SK-N-SH (cell line): Measurements from ENCODE around the gene C12orf60. TPM values are rescaled to one million over a fixed set of nuclear protein-coding genes. Genes with fewer than 3 reads are reported as not detected.

Experiments used
- CTCF ChIA-PET: fragments of 300-600, 350-600 bp; formaldehyde crosslinking; extraction: SDS; loops from one replicate; lab custom pipeline; 2021; lab: Yijun Ruan, JAX
- POLR2A ChIA-PET: fragments of 350-600 bp; sonication (Branson Sonifier 250); formaldehyde crosslinking; extraction: SDS; loops from one replicate; lab custom pipeline; 2020; ENCODE audit warnings: antibody characterized with exemption, inconsistent platforms; lab: Yijun Ruan, JAX
- DNase-seq: peaks from one replicate; pipeline ENCODE4 v3.0.0; 2012
- H2AFZ ChIP-seq: fragments of 200-600 bp; sonication (generic); 2 replicates; pipeline ENCODE4 v1.8.1; 2016; ENCODE audit warnings: antibody characterized with exemption, mild to moderate bottlenecking, low read depth
- H3F3A ChIP-seq: fragments of 200-600 bp; sonication (generic); replicated peaks from 2 replicates; pipeline ENCODE3; 2016; ENCODE audit warnings: antibody characterized with exemption, mild to moderate bottlenecking; ENCODE audit not compliant: insufficient read depth
- H3K27ac ChIP-seq, 2 experiments: fragments of 200-500 bp in 1 of 2; fragments of 200-600 bp in 1 of 2; sonication (Bioruptor generic) in 1 of 2; sonication (generic), shearing (Covaris generic) in 1 of 2; 2 replicates each; pipeline versions ENCODE4 v1.5.1 to v1.6.1; 2014 to 2016; ENCODE audit warnings: low read depth in 2 of 2, inconsistent platforms in 1 of 2, low read length in 1 of 2, mild to moderate bottlenecking in 1 of 2, mixed read lengths in 1 of 2
- H3K27me3 ChIP-seq: fragments of 200-600 bp; sonication (generic), shearing (Covaris generic); 2 replicates; pipeline ENCODE4 v1.6.1; 2016; ENCODE audit warnings: mixed run types; ENCODE audit not compliant: insufficient read depth
- H3K36me3 ChIP-seq, 2 experiments: fragments of 200-500 bp in 1 of 2; fragments of 200-600 bp in 1 of 2; sonication (Bioruptor generic) in 1 of 2; sonication (generic) in 1 of 2; replicated peaks in 1 of 2; 2 replicates each; pipeline versions ENCODE3 to v1.5.1; 2014 to 2016; ENCODE audit warnings: low read length in 1 of 2, mild to moderate bottlenecking in 1 of 2; ENCODE audit not compliant: insufficient read depth in 2 of 2, control insufficient read depth in 1 of 2
- H3K4me1 ChIP-seq, 2 experiments: fragments of 200-500 bp in 1 of 2; fragments of 200-600 bp in 1 of 2; sonication (Bioruptor generic) in 1 of 2; sonication (generic), shearing (Covaris generic) in 1 of 2; 2 replicates each; pipeline versions ENCODE4 v1.5.1 to v1.6.1; 2014 to 2016; ENCODE audit warnings: low read depth in 1 of 2, low read length in 1 of 2, mixed run types in 1 of 2; ENCODE audit not compliant: insufficient read depth in 2 of 2, control insufficient read depth in 1 of 2
- H3K4me2 ChIP-seq: fragments of 200-600 bp; sonication (generic), shearing (Covaris generic); 2 replicates; pipeline ENCODE4 v1.6.1; 2017; ENCODE audit warnings: mixed run types
- H3K4me3 ChIP-seq, 2 experiments: fragments of 200-500 bp in 1 of 2; fragments of 200-600 bp in 1 of 2; sonication (Bioruptor generic) in 1 of 2; sonication (generic), shearing (Covaris generic) in 1 of 2; 2 replicates each; pipeline versions ENCODE4 v1.5.1 to v1.8.1; 2014 to 2016; ENCODE audit warnings: low read depth in 2 of 2, inconsistent platforms in 1 of 2, low read length in 1 of 2, mild to moderate bottlenecking in 1 of 2, mixed read lengths in 1 of 2, moderate library complexity in 1 of 2
- H3K79me2 ChIP-seq: fragments of 200-600 bp; sonication (generic); 2 replicates; pipeline ENCODE4 v1.8.1; 2017; ENCODE audit warnings: mild to moderate bottlenecking; ENCODE audit not compliant: insufficient read depth
- H3K9ac ChIP-seq: fragments of 200-600 bp; sonication (generic); 2 replicates; pipeline ENCODE4 v1.6.1; 2017; ENCODE audit warnings: mixed run types
- H3K9me2 ChIP-seq: fragments of 200-600 bp; sonication (generic); 2 replicates; pipeline ENCODE4 v1.6.1; 2017; ENCODE audit warnings: mixed run types
- H3K9me3 ChIP-seq: fragments of 200-600 bp; sonication (generic); 2 replicates; pipeline ENCODE4 v1.6.1; 2017; ENCODE audit warnings: mixed run types, mild to moderate bottlenecking, moderate library complexity
- H4K20me1 ChIP-seq: fragments of 200-600 bp; sonication (generic); 2 replicates; pipeline ENCODE4 v1.6.1; 2017; ENCODE audit warnings: mild to moderate bottlenecking, mixed run types; ENCODE audit not compliant: insufficient read depth
- FOXJ3 ChIP-seq: sonication (generic); formaldehyde crosslinking; IDR thresholded peaks from 2 replicates; pipeline ENCODE4 v1.5.1; 2020; ENCODE audit warnings: mild to moderate bottlenecking, missing genetic modification reagents
- GABPA ChIP-seq: IDR thresholded peaks from 2 replicates; pipeline ENCODE4 v1.4.0; 2012; ENCODE audit warnings: low read depth, mild to moderate bottlenecking
- MEF2A ChIP-seq: IDR thresholded peaks from 2 replicates; pipeline ENCODE4 v1.4.0; 2012; ENCODE audit warnings: low read depth, borderline replicate concordance
- POLR2AphosphoS5 ChIP-seq: IDR thresholded peaks from 2 replicates; pipeline ENCODE4 v1.6.1; 2012; ENCODE audit warnings: low read depth, low read length
- SIN3A ChIP-seq: IDR thresholded peaks from 2 replicates; pipeline ENCODE4 v1.6.1; 2012; ENCODE audit warnings: low read depth, mild to moderate bottlenecking, low read length, moderate library complexity, borderline replicate concordance
- WGBS: methylation state at CpG from one replicate; pipeline ENCODE4 v1.1.6; 2017; ENCODE audit warnings: low lambda C conversion rate; 5-methylcytosine and 5-hydroxymethylcytosine counted together
- polyA plus RNA-seq, 3 experiments: library from polyadenylated mRNA; depleted of rRNA; stranded (reverse); fragments of >200 nt; gene quantifications; 2 replicates each; pipeline ENCODE4 v1.2.3, GENCODE V29; 2012
- TF ChIP-seq, protein P1 (sequence below): fragments of 150-350 bp; IDR thresholded peaks from 2 replicates; pipeline ENCODE4 v1.6.1; 2016; ENCODE audit warnings: mild to moderate bottlenecking, low read depth, low read length
- TF ChIP-seq, protein P2 (sequence below): IDR thresholded peaks from 2 replicates; pipeline ENCODE4 v1.4.0; 2012; ENCODE audit warnings: low read depth, borderline replicate concordance
- TF ChIP-seq, protein P3 (sequence below): IDR thresholded peaks from 2 replicates; pipeline ENCODE4; 2012

The C12orf60 gene
- polyA plus RNA-seq, 1 of the 3 experiments (the other 2 are of a cell fraction) = 0.87 TPM

DNA sequence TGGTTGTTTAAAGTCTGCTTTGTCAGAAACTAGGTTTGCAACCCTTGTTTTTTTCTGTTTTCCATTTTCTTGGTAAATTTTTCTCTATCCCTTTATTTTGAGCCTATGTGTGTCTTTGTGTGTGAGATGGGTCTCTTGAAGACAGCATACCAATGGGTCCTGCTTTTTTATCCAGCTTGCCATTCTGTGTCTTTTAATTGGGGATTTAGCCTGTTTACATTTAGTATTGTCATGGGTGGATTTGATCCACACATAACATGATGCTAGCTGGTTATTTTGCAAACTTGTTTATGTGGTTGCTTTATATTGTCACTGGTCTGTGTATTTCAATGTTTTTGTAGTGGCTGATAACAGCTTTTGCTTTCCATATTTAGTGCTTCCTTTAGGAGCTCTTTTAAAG lies 57.0 kb downstream of the C12orf60 start:
- POLR2A ChIA-PET = no interaction called here
- H3K9me2 ChIP-seq = no peaks in the 10 kb centered on the region
- H4K20me1 ChIP-seq = no peaks in the 10 kb centered on the region
- H3K9me3 ChIP-seq = no peaks in the 10 kb centered on the region; the same call in 1 of the 2 replicates
- no peak overlapping the region for H3K4me2 ChIP-seq
- H3K27ac ChIP-seq = no peak overlapping the region
- TF ChIP-seq, protein P1, sequence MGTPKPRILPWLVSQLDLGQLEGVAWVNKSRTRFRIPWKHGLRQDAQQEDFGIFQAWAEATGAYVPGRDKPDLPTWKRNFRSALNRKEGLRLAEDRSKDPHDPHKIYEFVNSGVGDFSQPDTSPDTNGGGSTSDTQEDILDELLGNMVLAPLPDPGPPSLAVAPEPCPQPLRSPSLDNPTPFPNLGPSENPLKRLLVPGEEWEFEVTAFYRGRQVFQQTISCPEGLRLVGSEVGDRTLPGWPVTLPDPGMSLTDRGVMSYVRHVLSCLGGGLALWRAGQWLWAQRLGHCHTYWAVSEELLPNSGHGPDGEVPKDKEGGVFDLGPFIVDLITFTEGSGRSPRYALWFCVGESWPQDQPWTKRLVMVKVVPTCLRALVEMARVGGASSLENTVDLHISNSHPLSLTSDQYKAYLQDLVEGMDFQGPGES = no peak
- CTCF ChIA-PET = interaction anchor here (0.7 to 0.9 kb wide), 2 partner anchors 15 to 98 kb away, joined by 3 read pairs; no protein-coding TSS in a partner anchor
- H3K27me3 ChIP-seq = no peaks in the 10 kb centered on the region
- H3K4me1 ChIP-seq = no peaks in the 10 kb centered on the region
- no peak overlapping the region for H3K4me3 ChIP-seq
- no peak overlapping the region for H2AFZ ChIP-seq
- H3K79me2 ChIP-seq = no peaks in the 10 kb centered on the region
- no peaks in the 10 kb centered on the region for H3F3A ChIP-seq
- no peak for DNase-seq
- H3K36me3 ChIP-seq = no peaks in the 10 kb centered on the region
- H3K9ac ChIP-seq = no peak overlapping the region

DNA sequence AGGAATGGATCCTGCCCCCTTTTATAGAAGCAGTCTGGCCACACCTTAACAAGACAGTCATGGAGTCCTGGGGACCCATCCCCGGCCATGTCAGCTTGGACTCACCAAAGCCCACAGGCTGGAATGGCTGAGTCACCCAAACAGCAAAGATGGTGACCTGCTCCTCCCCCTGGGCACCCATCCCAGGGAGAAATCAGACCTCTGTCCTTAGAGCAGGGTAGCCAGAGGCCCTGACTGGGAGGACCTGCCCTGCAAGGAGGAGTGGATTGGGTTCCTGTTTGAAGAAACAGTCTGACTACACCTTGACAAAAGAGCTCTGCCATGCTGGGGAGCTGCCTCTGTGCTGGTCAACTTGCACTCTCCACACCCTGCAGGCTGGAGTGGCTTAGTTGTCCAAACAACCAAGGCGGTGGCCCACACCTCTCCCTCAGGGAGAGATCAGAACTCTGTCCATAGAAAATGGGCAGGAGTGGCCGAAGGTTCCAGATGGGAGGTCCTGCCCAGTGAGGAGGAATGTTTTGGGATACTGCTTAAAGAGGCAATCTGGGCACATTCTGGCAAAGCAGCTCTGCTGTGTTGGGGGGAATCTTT lies 65.5 kb downstream of the C12orf60 start:
- Histone ChIP-seq H3F3A (no peaks in the 10 kb centered on the region), H3K9me3 (no peaks in the 10 kb centered on the region), H3K27me3 (no peaks in the 10 kb centered on the region), H3K4me1 (no peaks in the 10 kb centered on the region; a peak in 1 of 4 replicates), H3K4me3 (no peak overlapping the region), H3K27ac (no peak overlapping the region), H3K36me3 (no peaks in the 10 kb centered on the region), H4K20me1 (no peaks in the 10 kb centered on the region), H3K4me2 (no peak overlapping the region), H3K9ac (no peak overlapping the region), H3K79me2 (no peaks in the 10 kb centered on the region), H3K9me2 (no peaks in the 10 kb centered on the region), H2AFZ (0 out of 2 replicates have a peak overlapping the region, but pooled peaks have one; percentile 16)
- ChIA-PET CTCF (interaction anchor here (0.5 kb wide), 1 partner anchor 22 kb away, joined by 4 read pairs; no protein-coding TSS in a partner anchor), POLR2A (no interaction called here)
- DNase-seq = no peak
- 67% methylated on average over 1 of the region's 3 CpGs for WGBS
- TF ChIP-seq, protein P2, sequence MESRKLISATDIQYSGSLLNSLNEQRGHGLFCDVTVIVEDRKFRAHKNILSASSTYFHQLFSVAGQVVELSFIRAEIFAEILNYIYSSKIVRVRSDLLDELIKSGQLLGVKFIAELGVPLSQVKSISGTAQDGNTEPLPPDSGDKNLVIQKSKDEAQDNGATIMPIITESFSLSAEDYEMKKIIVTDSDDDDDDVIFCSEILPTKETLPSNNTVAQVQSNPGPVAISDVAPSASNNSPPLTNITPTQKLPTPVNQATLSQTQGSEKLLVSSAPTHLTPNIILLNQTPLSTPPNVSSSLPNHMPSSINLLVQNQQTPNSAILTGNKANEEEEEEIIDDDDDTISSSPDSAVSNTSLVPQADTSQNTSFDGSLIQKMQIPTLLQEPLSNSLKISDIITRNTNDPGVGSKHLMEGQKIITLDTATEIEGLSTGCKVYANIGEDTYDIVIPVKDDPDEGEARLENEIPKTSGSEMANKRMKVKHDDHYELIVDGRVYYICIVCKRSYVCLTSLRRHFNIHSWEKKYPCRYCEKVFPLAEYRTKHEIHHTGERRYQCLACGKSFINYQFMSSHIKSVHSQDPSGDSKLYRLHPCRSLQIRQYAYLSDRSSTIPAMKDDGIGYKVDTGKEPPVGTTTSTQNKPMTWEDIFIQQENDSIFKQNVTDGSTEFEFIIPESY = no peak
- TF ChIP-seq FOXJ3 (CRISPR knock-in tag) (no peak), GABPA (no peak), MEF2A (no peak), POLR2AphosphoS5 (no peak), SIN3A (no peak)
- TF ChIP-seq, protein P1 = no peak
- TF ChIP-seq, protein P3, sequence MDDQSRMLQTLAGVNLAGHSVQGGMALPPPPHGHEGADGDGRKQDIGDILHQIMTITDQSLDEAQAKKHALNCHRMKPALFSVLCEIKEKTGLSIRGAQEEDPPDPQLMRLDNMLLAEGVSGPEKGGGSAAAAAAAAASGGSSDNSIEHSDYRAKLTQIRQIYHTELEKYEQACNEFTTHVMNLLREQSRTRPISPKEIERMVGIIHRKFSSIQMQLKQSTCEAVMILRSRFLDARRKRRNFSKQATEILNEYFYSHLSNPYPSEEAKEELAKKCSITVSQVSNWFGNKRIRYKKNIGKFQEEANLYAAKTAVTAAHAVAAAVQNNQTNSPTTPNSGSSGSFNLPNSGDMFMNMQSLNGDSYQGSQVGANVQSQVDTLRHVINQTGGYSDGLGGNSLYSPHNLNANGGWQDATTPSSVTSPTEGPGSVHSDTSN = no peak
